Astrocyte (in vitro differentiated cells and primary cell): Measurements from ENCODE around the gene NUP93. TPM values are rescaled to one million over a fixed set of nuclear protein-coding genes. Genes with fewer than 3 reads are reported as not detected.

ENCODE experiments used
- DNase-seq: peaks from one replicate; pipeline ENCODE4 v3.0.0-alpha.2; 2010; ENCODE audit warnings: low read depth
- FAIRE-seq: peaks from 2 replicates; lab custom pipeline; 2011; peaks lifted over from hg19 to GRCh38; lab: Jason Lieb, UNC
- H2AFZ ChIP-seq: 2 replicates; pipeline ENCODE4 v1.6.0; 2012; ENCODE audit warnings: low read depth, low read length, inconsistent platforms
- H3K27ac ChIP-seq: 2 replicates; pipeline ENCODE4 v1.5.1; 2011; ENCODE audit warnings: low read depth, low read length, inconsistent platforms
- H3K27me3 ChIP-seq: 2 replicates; pipeline ENCODE4 v1.6.0; 2011; ENCODE audit warnings: low read length, inconsistent platforms; ENCODE audit not compliant: insufficient read depth
- H3K36me3 ChIP-seq: 2 replicates; pipeline ENCODE4 v1.5.1; 2011; ENCODE audit warnings: low read length, inconsistent platforms; ENCODE audit not compliant: insufficient read depth
- H3K4me1 ChIP-seq: 2 replicates; pipeline ENCODE4 v1.5.1; 2011; ENCODE audit warnings: low read length, inconsistent platforms; ENCODE audit not compliant: insufficient read depth
- H3K4me2 ChIP-seq: 2 replicates; pipeline ENCODE4 v1.6.0; 2012; ENCODE audit warnings: low read length, inconsistent platforms
- H3K4me3 ChIP-seq: 2 replicates; pipeline ENCODE4 v1.5.1; 2011; ENCODE audit warnings: low read depth, mild to moderate bottlenecking, low read length, inconsistent platforms; ENCODE audit not compliant: insufficient read depth
- H3K79me2 ChIP-seq: 2 replicates; pipeline ENCODE4 v1.6.0; 2012; ENCODE audit warnings: mild to moderate bottlenecking, low read length, inconsistent platforms; ENCODE audit not compliant: insufficient read depth
- H3K9ac ChIP-seq: 2 replicates; pipeline ENCODE4 v1.6.0; 2012; ENCODE audit warnings: mild to moderate bottlenecking, low read length, inconsistent platforms
- H3K9me3 ChIP-seq: 2 replicates; pipeline ENCODE4 v1.5.1; 2012; ENCODE audit warnings: low read depth, mild to moderate bottlenecking, low read length, inconsistent platforms; ENCODE audit not compliant: insufficient read depth
- H4K20me1 ChIP-seq: 2 replicates; pipeline ENCODE4 v1.6.0; 2012; ENCODE audit warnings: low read length, inconsistent platforms; ENCODE audit not compliant: insufficient read depth
- H3K27ac Mint-ChIP-seq: one replicate; pipeline ENCODE4 v1.8.0; 2021; ENCODE audit warnings: mild to moderate bottlenecking, mixed read lengths; ENCODE audit not compliant: unreplicated experiment
- H3K27me3 Mint-ChIP-seq: one replicate; pipeline ENCODE4 v1.8.0; 2021; ENCODE audit warnings: low read depth, mixed read lengths; ENCODE audit not compliant: unreplicated experiment
- H3K36me3 Mint-ChIP-seq: one replicate; pipeline ENCODE4 v1.8.0; 2021; ENCODE audit warnings: low read depth, mixed read lengths; ENCODE audit not compliant: unreplicated experiment
- H3K4me1 Mint-ChIP-seq: one replicate; pipeline ENCODE4 v1.8.0; 2021; ENCODE audit warnings: low read depth, mixed read lengths; ENCODE audit not compliant: unreplicated experiment
- H3K4me3 Mint-ChIP-seq: one replicate; pipeline ENCODE4 v1.8.0; 2021; ENCODE audit warnings: mild to moderate bottlenecking, moderate library complexity, mixed read lengths; ENCODE audit not compliant: unreplicated experiment
- H3K9me3 Mint-ChIP-seq: one replicate; pipeline ENCODE4 v1.8.0; 2021; ENCODE audit warnings: mild to moderate bottlenecking, mixed read lengths; ENCODE audit not compliant: unreplicated experiment
- EZH2 ChIP-seq: IDR thresholded peaks from 2 replicates; pipeline ENCODE4 v1.6.1; 2012; ENCODE audit warnings: mild to moderate bottlenecking, low read length, inconsistent platforms; ENCODE audit not compliant: insufficient read depth
- total RNA-seq: library from RNA; stranded (reverse); gene quantifications from 2 replicates; pipeline ENCODE4 v1.2.1, GENCODE V29; 2021
- TF ChIP-seq, protein P1 (sequence below): IDR thresholded peaks from 2 replicates; pipeline ENCODE4 v1.5.1; 2011; ENCODE audit warnings: low read depth, mild to moderate bottlenecking, inconsistent platforms, low read length, moderate library complexity; ENCODE audit not compliant: insufficient read depth

NUP93 gene
- total RNA-seq, 1 donor from 2014 or later: 89.3 TPM

GRCh38 chr16:56855946-56856345 lies 126.0 kb downstream of the NUP93 start:
- FAIRE-seq (no peak), DNase-seq (no peak)
- Histone ChIP-seq H3K27me3 (no peaks in the 10 kb centered on the region), H3K4me3 (no peak overlapping the region), H3K36me3 (no peaks in the 10 kb centered on the region), H3K4me1 (peaks cover 5% of the 10 kb centered on the region), H3K9ac (no peak overlapping the region), H3K27ac (no peak overlapping the region), H2AFZ (no peak overlapping the region), H3K4me2 (no peak overlapping the region), H3K79me2 (no peaks in the 10 kb centered on the region), H3K9me3 (no peaks in the 10 kb centered on the region), H4K20me1 (no peaks in the 10 kb centered on the region)
- peaks cover 8% of the 10 kb centered on the region for H3K4me1 Mint-ChIP-seq
- peaks cover 9% of the 10 kb centered on the region for H3K27me3 Mint-ChIP-seq
- no peak for TF ChIP-seq EZH2
- TF ChIP-seq, protein P1, sequence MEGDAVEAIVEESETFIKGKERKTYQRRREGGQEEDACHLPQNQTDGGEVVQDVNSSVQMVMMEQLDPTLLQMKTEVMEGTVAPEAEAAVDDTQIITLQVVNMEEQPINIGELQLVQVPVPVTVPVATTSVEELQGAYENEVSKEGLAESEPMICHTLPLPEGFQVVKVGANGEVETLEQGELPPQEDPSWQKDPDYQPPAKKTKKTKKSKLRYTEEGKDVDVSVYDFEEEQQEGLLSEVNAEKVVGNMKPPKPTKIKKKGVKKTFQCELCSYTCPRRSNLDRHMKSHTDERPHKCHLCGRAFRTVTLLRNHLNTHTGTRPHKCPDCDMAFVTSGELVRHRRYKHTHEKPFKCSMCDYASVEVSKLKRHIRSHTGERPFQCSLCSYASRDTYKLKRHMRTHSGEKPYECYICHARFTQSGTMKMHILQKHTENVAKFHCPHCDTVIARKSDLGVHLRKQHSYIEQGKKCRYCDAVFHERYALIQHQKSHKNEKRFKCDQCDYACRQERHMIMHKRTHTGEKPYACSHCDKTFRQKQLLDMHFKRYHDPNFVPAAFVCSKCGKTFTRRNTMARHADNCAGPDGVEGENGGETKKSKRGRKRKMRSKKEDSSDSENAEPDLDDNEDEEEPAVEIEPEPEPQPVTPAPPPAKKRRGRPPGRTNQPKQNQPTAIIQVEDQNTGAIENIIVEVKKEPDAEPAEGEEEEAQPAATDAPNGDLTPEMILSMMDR: no peak
- H3K36me3 Mint-ChIP-seq: no peaks in the 10 kb centered on the region
- no peak overlapping the region for H3K4me3 Mint-ChIP-seq
- H3K9me3 Mint-ChIP-seq: peaks cover 5% of the 10 kb centered on the region
- no peak overlapping the region for H3K27ac Mint-ChIP-seq

GRCh38 chr16:56856876-56857447 lies 127.0 kb downstream of the NUP93 start:
- Histone ChIP-seq H3K36me3 (no peaks in the 10 kb centered on the region), H3K9me3 (no peaks in the 10 kb centered on the region), H3K4me3 (no peak overlapping the region), H3K9ac (no peak overlapping the region), H3K27ac (no peak overlapping the region), H3K4me2 (no peak overlapping the region), H3K27me3 (no peaks in the 10 kb centered on the region), H3K4me1 (peaks cover 4% of the 10 kb centered on the region), H2AFZ (no peak overlapping the region), H3K79me2 (no peaks in the 10 kb centered on the region), H4K20me1 (no peaks in the 10 kb centered on the region)
- no peak for TF ChIP-seq EZH2
- TF ChIP-seq, protein P1: no peak
- H3K27ac Mint-ChIP-seq: no peak overlapping the region
- H3K4me3 Mint-ChIP-seq: no peak overlapping the region
- FAIRE-seq (no peak), DNase-seq (no peak)
- H3K4me1 Mint-ChIP-seq: peaks cover 11% of the 10 kb centered on the region
- H3K27me3 Mint-ChIP-seq: peaks cover 9% of the 10 kb centered on the region
- peaks cover 7% of the 10 kb centered on the region for H3K9me3 Mint-ChIP-seq
- no peaks in the 10 kb centered on the region for H3K36me3 Mint-ChIP-seq

DNA sequence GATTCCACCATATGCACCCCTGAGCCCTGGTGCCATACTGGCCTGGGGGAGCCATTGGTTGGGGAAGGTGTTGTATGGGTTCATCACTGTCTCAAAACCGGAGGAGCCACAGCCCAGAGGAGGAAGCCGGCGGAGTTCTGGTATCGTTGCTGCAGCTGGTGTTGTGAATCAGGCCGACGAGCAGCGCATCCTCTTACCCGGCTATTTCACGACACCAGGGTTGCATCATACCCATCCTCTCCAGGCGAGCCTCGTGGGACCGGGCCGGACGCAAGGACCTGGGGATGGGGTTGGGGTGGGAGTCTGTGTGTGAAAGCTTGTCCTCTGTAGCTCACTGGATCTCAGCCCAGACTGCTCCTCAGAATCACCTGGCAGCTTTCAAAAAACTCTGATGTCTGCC lies 128.4 kb downstream of the NUP93 start:
- no peak overlapping the region for H3K4me3 ChIP-seq
- no peak overlapping the region for H3K4me2 ChIP-seq
- no peaks in the 10 kb centered on the region for H4K20me1 ChIP-seq
- H3K36me3 ChIP-seq: no peaks in the 10 kb centered on the region
- H3K27ac ChIP-seq: no peak overlapping the region
- no peaks in the 10 kb centered on the region for H3K9me3 ChIP-seq
- H2AFZ ChIP-seq: no peak overlapping the region
- TF ChIP-seq, protein P1: no peak
- TF ChIP-seq EZH2: no peak
- Mint-ChIP-seq H3K9me3 (peaks cover 7% of the 10 kb centered on the region), H3K27me3 (peaks cover 11% of the 10 kb centered on the region), H3K27ac (peak overlapping the region; percentile 10), H3K4me3 (no peak overlapping the region), H3K4me1 (peaks cover 11% of the 10 kb centered on the region), H3K36me3 (no peaks in the 10 kb centered on the region)
- peaks cover 4% of the 10 kb centered on the region for H3K4me1 ChIP-seq
- DNase-seq (no peak), FAIRE-seq (no peak)
- H3K79me2 ChIP-seq: no peaks in the 10 kb centered on the region
- no peak overlapping the region for H3K9ac ChIP-seq
- H3K27me3 ChIP-seq: no peaks in the 10 kb centered on the region
